ENCODE data around the gene GPHA2. TPM values are rescaled to one million over a fixed set of nuclear protein-coding genes. Genes with fewer than 3 reads are reported as not detected.

Gene GPHA2
- total and polyA plus RNA-seq, 2 of the 13 experiments (the other 11 are each of a cell fraction or from before 2014, with no cell fraction given) = 13.0 to 19.1 TPM

DNA sequence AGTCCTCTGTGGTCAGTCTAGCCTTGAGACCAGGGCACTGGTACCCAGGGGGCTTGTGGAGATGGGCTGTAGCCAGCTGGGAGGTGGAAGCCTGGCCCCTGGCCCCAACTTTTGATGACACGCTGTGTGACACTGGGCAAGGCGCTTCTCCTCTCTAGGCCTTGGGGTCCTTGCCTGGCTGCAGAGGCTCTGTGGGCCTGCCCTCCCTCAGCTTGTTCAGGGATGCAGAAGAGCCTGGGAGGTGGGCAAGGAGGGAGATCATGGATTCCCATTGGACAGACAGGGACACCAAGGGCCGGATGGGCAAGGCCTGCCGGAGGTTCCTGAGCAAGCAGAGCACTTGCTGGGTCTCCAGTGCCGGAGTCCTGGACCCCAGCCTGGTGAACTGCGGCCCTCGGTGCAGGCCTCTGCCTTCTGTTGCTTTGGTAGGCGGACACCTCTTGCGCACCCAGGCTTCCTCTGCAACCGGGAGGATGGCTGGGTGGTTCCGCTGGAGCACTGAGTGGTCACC is 12.5 kb downstream of the GPHA2 start:
- FAIRE-seq (no peak), ATAC-seq (no peak), DNase-seq (ENCODE audit: low spot score) (no peak)
- Histone ChIP-seq H3K27me3 (ENCODE audit: control insufficient read depth in 1 of 2, insufficient read depth in 2 of 2, low read length in 2 of 2) (no peaks in the 10 kb centered on the region; a peak in 1 of 5 replicates), H3K9ac (ENCODE audit: insufficient read depth, low read depth, low read length) (peak overlapping the region; percentile 81), H3K9me3 (ENCODE audit: low read length) (no peaks in the 10 kb centered on the region), H2AFZ (ENCODE audit: low read length) (no peak overlapping the region), H3K79me2 (ENCODE audit: insufficient read depth, low read length) (no peaks in the 10 kb centered on the region), H3K4me2 (ENCODE audit: low read depth, low read length) (peak overlapping the region; percentile 99), H3K27ac (ENCODE audit: extremely low read length, insufficient read depth, low read length) (no peak overlapping the region), H3K4me3 (replicated peaks in 1 of 3; ENCODE audit: insufficient read depth in 1 of 3, low read depth in 2 of 3, low read length in 3 of 3) (peak overlapping the region in 1 of 3 experiments; percentile 80; a peak in 2 of 6 replicates), H3K36me3 (replicated peaks in 1 of 2; ENCODE audit: control insufficient read depth in 1 of 2, insufficient read depth in 2 of 2, low read length in 2 of 2) (no peaks in the 10 kb centered on the region), H3K4me1 (ENCODE audit: insufficient read depth, low read length) (peaks cover 54% of the 10 kb centered on the region), H4K20me1 (ENCODE audit: insufficient read depth, low read length) (no peaks in the 10 kb centered on the region)
- in situ Hi-C loops (cut with HindIII; ENCODE audit: extremely low pct_ligation_motif_present, low pct_unique_long_range_greater_than_20kb) = no loop called here
- BruUV-seq (replicated peaks) = no TSS peak
- TF ChIP-seq, protein P1, sequence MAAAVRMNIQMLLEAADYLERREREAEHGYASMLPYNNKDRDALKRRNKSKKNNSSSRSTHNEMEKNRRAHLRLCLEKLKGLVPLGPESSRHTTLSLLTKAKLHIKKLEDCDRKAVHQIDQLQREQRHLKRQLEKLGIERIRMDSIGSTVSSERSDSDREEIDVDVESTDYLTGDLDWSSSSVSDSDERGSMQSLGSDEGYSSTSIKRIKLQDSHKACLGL (CRISPR knock-in tag; IDR thresholded peaks at IDR 0.05) = no peak
- peak; percentile 43 for TF ChIP-seq AGO1 (IDR thresholded peaks at IDR 0.05; ENCODE audit: low read depth, low read length, poor library complexity, severe bottlenecking)
- no peak for TF ChIP-seq HNRNPL (IDR thresholded peaks at IDR 0.05; ENCODE audit: low read depth, low read length)
- TF ChIP-seq SPEN (CRISPR knock-in tag; IDR thresholded peaks at IDR 0.05; ENCODE audit: low read depth) = 0 out of 2 replicates have a peak, but pooled peaks have one; percentile 16
- TF ChIP-seq BRCA1 (CRISPR knock-in tag; IDR thresholded peaks at IDR 0.05) = no peak
- POLR2A ChIA-PET = interaction anchor here (1.2 to 1.7 kb wide), 4 partner anchors 12 to 144 kb away, joined by 3 to 22 read pairs (median 8); partner anchors contain the start of genes BATF2 and GPHA2
- CTCF ChIA-PET (ENCODE audit: low intra/inter-chr PET ratio, low total read pairs) = no interaction called here
- WGBS (ENCODE audit: low lambda C conversion rate) = 77% methylated on average over 7 of the region's 11 CpGs
- intact Hi-C loops (cut with micrococcal nuclease; ENCODE audit: unreplicated experiment) = no loop called here

DNA sequence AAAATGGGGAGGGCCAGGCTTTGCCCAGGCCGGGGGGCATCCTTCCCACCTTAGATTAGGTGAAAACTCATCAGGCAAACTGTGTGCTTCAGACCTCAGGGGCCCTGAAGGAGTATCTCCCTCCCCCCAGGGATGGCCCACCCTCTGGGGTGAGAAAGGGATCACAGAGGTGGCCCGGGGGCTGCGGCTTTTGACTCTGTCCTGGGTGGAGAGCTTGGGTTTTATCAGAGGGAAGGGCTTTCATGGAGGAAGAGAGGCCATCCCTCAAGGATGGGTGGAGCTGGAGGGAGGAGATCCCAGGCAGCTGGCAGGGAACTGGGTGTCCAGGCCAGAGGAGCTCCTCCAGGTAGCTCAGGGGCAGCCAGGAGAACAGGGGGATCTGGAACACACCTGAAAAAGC is 14.3 kb downstream of the GPHA2 start:
- no TSS peak for BruUV-seq (replicated peaks)
- no peak overlapping the region for H3K27ac ChIP-seq (ENCODE audit: extremely low read length, insufficient read depth, low read length)
- CTCF ChIA-PET (ENCODE audit: low intra/inter-chr PET ratio, low total read pairs) = no interaction called here
- H3K36me3 ChIP-seq (replicated peaks in 1 of 2; ENCODE audit: control insufficient read depth in 1 of 2, insufficient read depth in 2 of 2, low read length in 2 of 2) = no peaks in the 10 kb centered on the region
- no peaks in the 10 kb centered on the region; a peak in 1 of 5 replicates for H3K27me3 ChIP-seq (ENCODE audit: control insufficient read depth in 1 of 2, insufficient read depth in 2 of 2, low read length in 2 of 2)
- POLR2A ChIA-PET = interaction anchor here (1.3 kb wide), 1 partner anchor 77 kb away, joined by 4 read pairs; no protein-coding TSS in a partner anchor
- no peak for DNase-seq (ENCODE audit: low spot score)
- ATAC-seq = no peak
- in situ Hi-C loops (cut with HindIII; ENCODE audit: extremely low pct_ligation_motif_present, low pct_unique_long_range_greater_than_20kb) = no loop called here
- intact Hi-C loops (cut with micrococcal nuclease; ENCODE audit: unreplicated experiment) = no loop called here
- no peak overlapping the region for H3K9ac ChIP-seq (ENCODE audit: insufficient read depth, low read depth, low read length)
- H3K4me2 ChIP-seq (ENCODE audit: low read depth, low read length) = no peak overlapping the region
- H3K4me1 ChIP-seq (ENCODE audit: insufficient read depth, low read length) = peaks cover 56% of the 10 kb centered on the region
- peaks cover 2% of the 10 kb centered on the region for H3K79me2 ChIP-seq (ENCODE audit: insufficient read depth, low read length)
- FAIRE-seq = no peak
- no peak overlapping the region for H3K4me3 ChIP-seq (replicated peaks in 1 of 3; ENCODE audit: insufficient read depth in 1 of 3, low read depth in 2 of 3, low read length in 3 of 3)
- TF ChIP-seq NFE2L2 (IDR thresholded peaks at IDR 0.05; ENCODE audit: low read length) (no peak), THAP11 (CRISPR knock-in tag; IDR thresholded peaks at IDR 0.05) (no peak)
- H2AFZ ChIP-seq (ENCODE audit: low read length) = no peak overlapping the region
- H4K20me1 ChIP-seq (ENCODE audit: insufficient read depth, low read length) = no peaks in the 10 kb centered on the region
- WGBS (ENCODE audit: low lambda C conversion rate) = 17% methylated on average over 2 of the region's 3 CpGs
- no peaks in the 10 kb centered on the region for H3K9me3 ChIP-seq (ENCODE audit: low read length)

Data from HepG2 (cell line).